ENCODE results near the gene SLC17A7.

- TF ChIP-seq RARB (CRISPR knock-in tag; IDR thresholded peaks at IDR 0.05): no peak
- TF ChIP-seq TCF4 (CRISPR knock-in tag; IDR thresholded peaks at IDR 0.05; ENCODE audit: borderline replicate concordance): no peak
- no peak for TF ChIP-seq POU6F1 (CRISPR knock-in tag; IDR thresholded peaks at IDR 0.05; ENCODE audit: borderline replicate concordance, low read depth)
These were observed 6.4 kb upstream of the SLC17A7 start for GRCh38 chr19:49447485-49448431.
